GM12874 (cell line): Measurements from ENCODE around the gene PCDHA13.

Source experiments
- CTCF ChIP-seq: IDR thresholded peaks from 2 replicates; pipeline ENCODE4 v1.5.1; 2011; ENCODE audit warnings: low read depth, mild to moderate bottlenecking, control low read depth, low read length, moderate library complexity; ENCODE audit not compliant: insufficient read depth

The PCDHA13 gene, protein sequence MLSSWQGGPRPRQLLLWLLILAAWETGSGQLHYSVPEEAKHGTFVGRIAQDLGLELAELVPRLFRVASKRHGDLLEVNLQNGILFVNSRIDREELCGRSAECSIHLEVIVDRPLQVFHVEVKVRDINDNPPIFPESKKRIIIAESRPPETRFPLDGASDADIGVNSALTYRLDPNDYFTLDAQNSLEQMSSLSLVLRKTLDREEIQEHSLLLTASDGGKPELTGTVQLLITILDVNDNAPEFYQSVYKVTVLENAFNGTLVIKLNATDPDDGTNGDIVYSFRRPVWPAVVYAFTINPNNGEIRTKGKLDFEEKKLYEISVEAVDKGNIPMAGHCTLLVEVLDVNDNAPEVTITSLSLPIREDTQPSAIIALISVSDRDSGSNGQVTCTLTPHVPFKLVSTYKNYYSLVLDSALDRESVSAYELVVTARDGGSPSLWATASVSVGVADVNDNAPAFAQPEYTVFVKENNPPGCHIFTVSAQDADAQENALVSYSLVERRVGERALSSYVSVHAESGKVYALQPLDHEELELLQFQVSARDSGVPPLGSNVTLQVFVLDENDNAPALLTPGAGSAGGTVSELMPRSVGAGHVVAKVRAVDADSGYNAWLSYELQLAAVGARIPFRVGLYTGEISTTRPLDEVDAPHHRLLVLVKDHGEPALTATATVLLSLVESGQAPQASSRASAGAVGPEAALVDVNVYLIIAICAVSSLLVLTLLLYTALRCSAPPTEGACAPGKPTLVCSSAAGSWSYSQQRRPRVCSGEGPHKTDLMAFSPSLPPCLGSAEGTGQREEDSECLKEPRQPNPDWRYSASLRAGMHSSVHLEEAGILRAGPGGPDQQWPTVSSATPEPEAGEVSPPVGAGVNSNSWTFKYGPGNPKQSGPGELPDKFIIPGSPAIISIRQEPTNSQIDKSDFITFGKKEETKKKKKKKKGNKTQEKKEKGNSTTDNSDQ

GRCh38 chr5:140881889-140882590, at the start of gene PCDHA13:
Gene PCDHA13 (plus strand): TSS chr5:140882124. CDS start chr5:140882269, 145 bp downstream.
- TF ChIP-seq CTCF: no peak

DNA sequence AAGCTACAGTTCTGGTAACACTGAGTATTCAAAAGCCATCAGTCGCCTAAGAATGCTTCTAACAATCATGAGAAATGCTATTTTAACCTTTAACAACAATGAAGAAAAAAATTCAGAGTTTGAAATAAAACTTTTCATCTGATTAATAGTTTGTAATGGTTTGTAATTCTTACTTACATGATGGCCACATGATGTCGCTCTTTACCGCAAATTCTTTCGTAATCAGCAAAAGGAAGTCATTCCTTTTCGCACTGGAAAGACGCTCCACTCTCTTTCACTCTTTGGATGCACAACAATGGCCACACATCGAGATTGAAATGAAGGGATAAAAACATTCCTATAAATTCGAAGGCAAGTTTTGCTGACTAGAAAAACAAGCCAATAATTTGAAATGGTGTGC, 47.9 kb upstream of the PCDHA13 start, which contains the start of gene PCDHA7:
PCDHA7 (plus strand) TSS at position 277 of the 400 bp plus-strand sequence; CDS start at position 392, 115 bp downstream.
- no peak for TF ChIP-seq CTCF

DNA sequence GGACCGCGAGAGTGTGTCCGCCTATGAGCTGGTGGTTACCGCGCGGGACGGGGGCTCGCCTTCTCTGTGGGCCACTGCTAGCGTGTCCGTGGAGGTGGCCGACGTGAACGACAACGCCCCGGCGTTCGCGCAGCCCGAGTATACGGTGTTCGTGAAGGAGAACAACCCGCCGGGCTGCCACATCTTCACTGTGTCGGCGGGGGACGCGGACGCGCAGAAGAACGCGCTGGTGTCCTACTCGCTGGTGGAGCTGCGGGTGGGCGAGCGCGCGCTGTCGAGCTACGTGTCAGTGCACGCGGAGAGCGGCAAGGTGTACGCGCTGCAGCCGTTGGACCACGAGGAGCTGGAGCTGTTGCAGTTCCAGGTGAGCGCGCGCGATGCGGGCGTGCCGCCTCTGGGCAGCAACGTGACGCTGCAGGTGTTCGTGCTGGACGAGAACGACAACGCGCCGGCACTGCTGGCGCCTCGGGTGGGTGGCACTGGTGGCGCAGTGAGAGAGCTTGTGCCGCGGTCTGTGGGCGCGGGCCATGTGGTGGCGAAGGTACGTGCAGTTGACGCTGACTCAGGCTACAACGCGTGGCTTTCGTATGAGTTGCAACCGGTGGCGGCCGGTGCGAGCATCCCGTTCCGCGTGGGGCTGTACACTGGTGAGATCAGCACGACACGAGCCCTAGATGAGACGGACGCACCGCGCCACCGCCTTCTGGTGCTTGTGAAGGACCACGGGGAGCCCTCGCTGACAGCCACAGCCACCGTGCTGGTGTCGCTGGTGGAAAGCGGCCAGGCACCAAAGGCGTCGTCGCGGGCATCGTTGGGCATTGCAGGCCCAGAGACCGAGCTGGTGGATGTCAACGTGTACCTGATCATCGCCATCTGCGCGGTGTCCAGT, 46.1 kb upstream of the PCDHA13 start:
- no peak for TF ChIP-seq CTCF

DNA sequence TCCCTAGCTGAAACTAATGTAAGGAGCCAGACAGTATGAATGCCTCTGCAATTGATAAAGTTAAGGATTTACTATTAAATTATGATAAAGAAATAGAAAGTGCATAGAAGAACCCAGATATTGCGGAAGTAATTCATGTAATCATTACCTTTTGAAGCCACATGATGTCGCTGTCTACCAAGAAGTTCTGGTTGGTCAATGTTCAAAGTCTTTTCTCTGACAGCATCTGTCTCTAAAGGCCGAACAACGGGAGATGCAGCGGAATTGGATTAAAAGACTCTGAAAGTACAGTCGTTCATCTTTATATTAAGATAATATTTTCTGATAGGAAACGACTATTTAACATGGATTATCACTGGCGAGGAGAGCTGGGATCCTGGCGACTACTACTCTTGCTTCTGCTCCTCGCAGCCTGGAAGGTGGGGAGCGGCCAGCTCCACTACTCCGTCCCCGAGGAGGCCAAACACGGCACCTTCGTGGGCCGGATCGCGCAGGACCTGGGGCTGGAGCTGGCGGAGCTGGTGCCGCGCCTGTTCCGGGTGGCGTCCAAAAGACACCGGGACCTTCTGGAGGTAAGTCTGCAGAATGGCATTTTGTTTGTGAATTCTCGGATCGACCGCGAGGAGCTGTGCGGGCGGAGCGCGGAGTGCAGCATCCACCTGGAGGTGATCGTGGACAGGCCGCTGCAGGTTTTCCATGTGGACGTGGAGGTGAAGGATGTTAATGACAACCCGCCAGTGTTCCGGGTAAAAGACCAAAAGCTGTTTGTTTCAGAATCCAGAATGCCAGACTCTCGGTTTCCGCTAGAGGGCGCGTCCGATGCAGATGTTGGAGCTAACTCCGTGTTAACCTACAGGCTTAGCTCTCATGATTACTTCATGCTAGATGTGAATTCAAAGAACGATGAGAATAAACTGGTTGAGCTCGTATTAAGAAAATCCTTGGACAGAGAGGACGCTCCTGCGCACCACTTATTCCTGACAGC, 40.7 kb upstream of the PCDHA13 start, which contains the start of gene PCDHA8:
PCDHA8 (plus strand) TSS at position 210 of the 985 bp plus-strand sequence; CDS start at position 345, 135 bp downstream.
- 0 out of 2 replicates have a peak, but pooled peaks have one; percentile 22 for TF ChIP-seq CTCF

DNA sequence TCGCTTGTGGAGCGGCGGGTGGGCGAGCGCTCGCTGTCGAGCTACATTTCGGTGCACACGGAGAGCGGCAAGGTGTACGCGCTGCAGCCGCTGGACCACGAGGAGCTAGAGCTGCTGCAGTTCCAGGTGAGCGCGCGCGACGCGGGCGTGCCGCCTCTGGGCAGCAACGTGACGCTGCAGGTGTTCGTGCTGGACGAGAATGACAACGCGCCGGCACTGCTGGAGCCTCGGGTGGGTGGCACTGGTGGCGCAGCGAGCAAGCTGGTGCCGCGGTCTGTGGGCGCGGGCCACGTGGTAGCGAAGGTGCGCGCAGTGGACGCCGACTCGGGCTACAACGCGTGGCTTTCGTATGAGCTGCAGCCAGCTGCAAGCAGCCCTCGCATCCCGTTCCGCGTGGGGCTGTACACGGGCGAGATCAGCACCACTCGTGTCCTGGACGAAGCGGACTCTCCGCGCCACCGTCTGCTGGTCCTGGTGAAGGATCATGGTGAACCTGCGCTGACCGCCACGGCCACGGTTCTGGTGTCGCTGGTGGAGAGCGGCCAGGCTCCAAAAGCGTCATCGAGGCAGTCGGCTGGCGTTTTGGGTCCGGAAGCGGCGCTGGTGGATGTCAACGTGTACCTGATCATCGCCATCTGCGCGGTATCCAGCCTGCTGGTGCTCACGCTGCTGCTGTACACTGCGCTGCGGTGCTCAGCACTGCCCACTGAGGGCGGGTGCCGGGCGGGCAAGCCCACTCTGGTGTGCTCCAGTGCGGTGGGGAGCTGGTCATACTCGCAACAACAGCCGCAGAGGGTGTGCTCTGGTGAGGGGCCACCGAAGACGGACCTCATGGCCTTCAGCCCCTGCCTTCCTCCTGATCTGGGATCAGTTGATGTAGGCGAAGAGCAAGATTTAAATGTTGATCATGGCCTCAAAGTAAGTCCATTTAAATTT, 38.9 kb upstream of the PCDHA13 start:
- TF ChIP-seq CTCF: no peak
